Midbrain (tissue), 1 donor: Measurements from ENCODE around the gene LRRC59.

Experiments used
- DNase-seq: peaks from one replicate; lab custom pipeline; 2025; lab: John Stamatoyannopoulos, UW

The LRRC59 gene

DNA sequence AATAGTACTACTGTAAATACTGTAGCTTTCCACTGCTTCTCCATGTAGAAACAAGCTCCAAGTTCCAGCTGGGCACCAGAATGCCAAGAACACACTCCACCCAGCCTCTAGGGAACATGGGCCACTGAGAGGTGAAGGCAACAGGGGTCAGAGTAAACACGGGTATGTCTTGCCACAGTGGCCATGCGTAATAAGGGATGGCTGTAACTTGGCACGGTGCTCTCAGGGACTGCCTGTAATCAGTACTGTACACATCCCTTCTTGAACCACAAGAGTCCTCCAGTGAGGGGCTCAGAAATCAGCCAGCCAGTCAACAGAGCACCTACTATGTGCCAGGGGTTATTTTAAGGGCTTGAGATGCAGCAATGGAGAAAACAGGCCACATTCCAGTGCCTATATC lies 10.8 kb downstream of the LRRC59 start:
- no peak for DNase-seq

DNA sequence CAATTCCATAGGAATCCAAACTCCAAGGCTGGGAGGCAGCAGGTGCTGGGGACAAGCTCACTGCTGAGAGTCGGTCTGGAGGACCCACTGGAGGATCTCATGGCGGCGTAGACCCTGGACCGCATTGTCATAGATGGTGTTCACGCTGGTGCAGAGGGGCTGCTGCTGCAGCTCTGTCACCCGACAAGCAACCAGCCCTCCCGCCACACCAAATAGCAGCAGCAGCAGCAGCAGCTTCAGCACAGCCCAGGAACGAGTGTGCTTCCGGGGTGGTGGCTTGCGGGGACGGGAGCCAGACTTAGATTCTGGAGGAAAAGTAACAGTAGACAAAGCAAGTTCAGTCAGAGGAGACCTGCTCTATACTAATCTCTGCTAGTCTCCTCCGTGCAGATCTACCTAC lies 14.4 kb downstream of the LRRC59 start:
- DNase-seq: no peak

DNA sequence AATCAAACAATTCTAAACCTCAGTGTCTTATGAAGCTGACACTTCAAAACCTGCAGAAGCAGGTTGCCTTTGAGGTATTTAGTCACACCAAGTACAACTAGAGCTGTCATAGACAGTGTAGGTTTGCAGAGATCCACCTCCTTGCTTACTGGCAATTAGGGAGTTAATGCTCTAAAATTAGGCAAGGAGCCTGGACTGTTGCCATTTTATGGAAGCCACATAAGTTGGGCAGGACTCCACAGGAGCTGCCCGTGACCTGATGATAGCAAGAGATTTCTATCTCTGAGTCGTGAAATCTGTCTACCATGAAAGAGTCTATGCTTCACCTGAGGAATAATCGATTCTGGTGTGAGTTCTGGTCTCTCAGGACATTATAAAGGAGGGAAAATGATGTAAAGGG lies 15.4 kb downstream of the LRRC59 start:
- no peak for DNase-seq

DNA sequence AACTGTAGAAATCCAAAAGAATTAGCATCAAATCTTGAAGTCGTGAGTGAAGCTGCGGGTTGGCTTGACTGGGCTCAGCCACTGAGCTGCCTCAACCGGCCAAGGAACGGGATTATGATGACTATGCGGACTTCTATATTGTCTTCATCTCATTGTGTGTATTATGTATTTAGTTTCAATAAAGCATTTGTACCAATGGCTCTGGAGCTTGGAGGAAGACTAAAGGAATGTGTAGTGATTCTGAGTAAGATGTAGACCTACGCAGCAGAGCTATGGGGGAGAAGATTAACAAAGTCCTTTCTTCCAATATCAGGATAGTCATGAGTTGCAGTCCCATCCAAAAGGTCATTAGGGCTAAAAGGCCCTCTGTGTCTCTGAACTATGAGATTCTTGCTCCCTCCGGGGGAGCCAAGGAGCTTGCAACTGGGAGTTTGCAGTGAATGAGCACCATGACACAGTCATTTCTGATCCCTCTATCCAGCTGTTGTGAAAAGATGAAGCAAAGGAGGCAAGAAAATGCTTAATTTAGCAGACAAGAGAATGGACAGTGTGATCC lies 16.0 kb downstream of the LRRC59 start:
- DNase-seq: no peak

DNA sequence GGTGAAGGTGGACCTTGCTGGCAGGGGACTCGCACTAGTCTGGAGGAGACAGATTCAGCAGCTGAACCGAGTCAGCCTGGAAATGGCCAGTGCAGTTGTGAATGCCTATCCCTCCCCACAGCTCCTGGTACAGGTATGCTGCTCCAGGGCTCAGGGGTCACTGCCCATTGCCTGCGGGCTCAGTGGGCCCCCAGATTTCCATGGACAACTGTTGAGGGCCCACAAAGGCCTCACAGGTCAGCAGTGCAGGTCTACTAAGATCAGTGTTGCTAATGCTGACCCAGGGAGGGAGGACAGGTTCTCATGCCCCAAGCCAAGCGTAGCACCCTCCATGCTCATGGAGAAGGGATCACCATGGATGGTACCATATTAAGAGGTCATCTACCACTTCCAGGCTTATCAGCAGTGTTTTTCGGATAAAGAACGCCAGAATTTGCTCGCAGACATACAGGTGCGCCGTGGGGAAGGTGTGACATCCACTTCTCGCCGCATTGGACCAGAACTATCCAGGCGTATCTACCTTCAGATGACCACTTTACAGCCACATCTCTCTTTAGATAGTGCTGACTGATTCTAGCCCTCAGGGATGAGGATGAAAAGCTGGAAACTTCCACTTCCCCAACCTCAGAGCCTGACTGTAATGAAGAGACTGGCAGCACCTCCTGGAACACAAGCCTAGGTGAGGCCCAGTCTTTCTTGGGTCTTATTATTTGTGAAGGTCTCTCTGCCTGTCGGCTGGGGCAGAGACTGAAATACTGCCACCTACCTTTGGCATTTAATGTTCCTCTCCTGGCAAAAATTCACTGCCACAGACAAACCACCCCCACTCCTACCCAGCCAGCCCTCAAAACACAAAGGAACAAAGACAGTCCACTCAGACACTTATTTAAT lies 16.7 kb downstream of the LRRC59 start:
- no peak for DNase-seq

DNA sequence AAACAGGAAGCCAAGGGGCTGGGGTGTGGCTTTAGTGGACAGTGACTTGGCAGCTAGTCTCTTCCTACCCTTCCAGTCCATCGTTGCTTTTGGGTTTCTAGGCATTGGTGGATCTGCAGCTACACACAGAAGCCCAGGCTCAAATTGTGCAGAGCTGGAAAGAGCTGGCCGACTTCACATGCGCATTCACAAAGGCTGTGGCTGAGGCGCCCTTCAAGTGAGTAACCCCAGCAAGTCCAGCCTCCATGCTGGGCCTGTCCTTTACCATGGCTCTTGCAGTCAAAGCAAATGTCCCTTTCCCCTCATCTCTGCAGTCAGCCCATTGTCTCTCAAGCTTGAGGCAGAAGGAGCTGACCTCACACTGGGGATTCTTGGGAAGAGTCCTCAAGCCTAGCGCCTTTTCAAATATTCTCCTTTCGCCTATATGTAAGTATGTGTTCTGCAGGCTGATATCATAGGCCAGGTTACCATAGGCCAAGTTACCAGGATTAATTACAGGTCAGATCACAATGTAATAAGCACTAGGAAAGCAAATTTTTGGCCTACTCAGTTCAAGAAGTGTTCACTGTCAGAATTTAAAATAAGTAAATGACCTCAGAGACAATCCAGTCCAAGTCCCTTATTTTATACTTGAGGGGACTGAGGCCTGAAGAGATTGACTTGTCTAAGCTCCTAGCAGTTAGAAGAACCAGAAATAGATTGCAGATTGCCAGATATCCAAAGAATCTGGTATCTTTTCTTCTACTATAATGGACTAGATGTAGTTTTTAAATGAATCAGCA lies 17.8 kb downstream of the LRRC59 start:
- DNase-seq: no peak

DNA sequence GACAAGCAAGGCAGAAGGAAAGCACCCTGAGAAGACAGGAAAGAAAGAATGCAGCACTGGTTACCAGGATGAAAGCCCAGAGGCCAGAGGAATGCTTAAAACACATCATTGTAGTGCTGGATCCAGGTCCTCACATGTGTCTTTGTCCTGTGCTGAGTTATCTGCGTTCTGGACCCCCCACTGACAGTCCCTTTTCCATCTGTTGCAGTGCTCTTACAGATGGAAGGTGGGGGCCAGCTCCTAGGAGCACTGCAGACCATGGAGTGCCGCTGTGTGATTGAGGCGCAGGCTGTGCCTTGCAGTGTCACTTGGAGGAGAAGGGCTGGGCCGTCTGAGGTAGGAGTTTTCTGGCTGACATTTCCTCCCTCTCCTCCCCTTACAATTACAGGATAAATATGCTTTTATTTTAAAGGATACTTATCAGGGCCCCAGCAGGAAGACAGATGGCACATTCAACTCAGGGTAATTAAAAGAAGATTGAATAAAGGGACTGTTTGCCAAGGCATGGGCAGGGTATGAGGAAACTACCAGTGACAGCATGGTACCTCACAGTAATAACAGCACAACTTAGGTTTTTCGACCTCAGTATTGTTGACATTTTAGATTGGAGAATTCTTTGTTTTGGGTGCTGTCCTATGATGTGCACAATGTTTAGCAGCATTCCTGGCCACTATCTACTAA lies 21.3 kb downstream of the LRRC59 start:
- no peak for DNase-seq

DNA sequence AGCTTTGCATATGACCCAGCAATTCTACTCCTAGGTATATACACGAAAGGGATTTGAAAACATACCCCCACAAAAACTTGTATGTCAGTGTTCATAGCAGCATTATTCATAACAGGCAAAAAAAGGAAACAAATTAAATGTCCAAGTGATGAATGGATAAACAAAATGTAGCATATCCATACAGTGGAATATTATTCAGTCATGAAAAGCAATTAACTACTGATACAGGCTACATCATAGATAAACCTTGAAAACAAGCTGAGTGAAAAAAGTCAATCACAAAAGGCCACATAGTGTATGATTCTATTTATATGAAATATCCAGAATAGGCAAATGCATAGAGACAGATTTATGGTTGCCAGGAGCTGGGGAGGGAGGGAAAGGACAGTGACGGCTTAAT lies 23.6 kb downstream of the LRRC59 start:
- DNase-seq: no peak

DNA sequence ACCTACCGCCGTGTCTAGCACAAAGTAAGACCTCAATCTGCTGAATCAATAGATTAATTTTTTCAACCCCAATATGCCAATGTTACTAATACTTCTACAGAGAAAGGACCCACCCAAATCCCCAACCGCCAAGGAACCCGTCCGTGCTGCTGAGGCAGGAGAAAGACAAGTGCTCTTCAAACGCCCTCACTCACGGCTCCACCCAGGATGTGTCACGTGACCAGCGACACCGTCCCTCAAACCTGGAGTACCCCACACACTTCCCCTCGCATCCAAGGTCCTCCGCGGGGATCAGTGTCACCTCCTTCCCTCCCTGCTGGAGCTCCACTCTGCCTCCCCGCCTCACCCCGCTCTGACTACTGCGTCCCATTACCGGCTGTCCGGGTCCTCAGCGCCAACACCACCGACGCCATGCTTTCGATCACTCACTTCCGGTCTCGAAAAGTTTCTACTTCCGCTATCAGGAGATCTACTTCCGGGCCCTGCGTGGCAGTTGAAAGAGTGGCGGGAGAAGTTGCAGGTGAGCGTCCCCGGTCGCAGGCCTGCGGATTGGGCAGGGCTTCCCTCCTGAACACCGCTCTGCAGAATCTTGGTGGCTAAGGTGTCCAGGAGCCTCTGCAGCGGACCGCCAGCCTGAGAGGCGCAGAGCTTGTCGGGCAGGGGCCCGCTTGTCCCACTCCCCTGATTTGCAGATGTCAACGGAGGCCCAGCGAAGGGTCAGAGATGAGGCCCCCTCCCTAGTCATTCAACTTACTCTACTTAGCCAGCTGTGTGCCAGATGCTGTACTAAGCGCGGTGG lies 24.4 kb downstream of the LRRC59 start, which contains the start of the genes EME1 and MRPL27:
Gene EME1 (plus strand): TSS at position 472 of the 799 bp plus-strand sequence. CDS start 1,980 bp downstream, outside the sequence.
Gene MRPL27 (minus strand): TSS at position 427 of the 799 bp plus-strand sequence. CDS start 14 bp downstream, at position 413.
- peak; percentile 96 for DNase-seq

DNA sequence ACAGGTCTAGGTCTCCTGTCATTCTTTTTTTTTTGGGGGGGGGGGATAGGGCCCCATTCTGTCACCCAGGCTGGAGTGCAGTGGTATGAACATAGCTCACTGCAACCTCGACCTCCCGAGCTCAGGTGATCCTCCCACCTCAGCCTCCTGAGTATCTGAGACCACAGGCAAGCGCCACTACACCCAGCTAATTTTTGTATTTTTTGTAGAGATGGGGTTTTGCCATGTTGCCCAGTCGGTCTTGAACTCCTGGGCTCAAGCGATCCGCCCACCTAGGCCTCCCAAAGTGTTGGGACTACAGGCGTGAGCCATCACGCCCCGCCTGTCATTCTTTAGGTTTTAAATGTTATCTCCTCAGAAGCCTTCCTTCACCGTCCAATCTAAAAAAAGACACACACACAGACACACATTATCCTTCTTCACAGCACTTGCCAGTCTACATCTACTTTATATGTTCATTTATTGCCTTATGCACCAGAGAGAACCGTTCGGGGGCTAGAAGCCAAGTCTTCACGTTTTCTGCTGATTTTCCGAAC lies 25.0 kb downstream of the LRRC59 start:
- no peak for DNase-seq

DNA sequence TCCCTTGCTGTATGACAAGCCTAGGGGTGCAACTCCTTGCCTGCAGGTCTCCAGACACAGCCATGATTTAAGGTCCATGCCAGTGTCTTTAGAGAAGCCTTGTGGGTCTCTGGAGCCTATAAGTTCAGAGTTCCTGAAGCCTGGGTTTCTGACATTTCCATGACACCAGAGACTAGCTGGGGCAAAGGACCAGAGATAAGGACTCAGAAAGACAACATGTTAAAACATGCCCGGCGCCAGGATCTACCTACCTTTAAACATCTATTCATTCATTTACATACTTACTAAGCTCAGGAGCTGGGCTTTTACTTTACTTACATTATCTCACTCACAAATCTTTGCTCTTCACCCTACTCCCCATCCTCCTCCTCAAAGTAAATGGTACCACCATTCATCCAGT lies 25.8 kb downstream of the LRRC59 start:
- no peak for DNase-seq

DNA sequence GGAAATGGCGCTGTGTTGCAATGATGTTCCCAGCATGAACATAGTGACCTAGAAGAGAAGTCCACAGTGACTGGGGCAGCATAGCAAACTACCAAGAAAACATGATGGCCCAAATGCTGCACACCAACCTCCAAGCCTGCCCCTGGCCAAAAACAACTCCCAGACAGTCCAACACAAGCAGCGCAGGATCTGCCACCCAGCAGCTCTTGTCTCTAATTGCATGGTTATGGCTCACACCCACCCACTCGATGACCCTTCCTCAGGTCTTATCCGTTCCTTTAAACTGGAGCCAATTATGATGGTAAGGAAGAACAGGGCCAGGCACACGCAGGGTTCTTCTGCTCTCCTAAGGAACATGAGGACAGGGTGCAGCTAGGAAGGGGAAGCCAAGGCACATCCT lies 27.3 kb downstream of the LRRC59 start:
- no peak for DNase-seq

DNA sequence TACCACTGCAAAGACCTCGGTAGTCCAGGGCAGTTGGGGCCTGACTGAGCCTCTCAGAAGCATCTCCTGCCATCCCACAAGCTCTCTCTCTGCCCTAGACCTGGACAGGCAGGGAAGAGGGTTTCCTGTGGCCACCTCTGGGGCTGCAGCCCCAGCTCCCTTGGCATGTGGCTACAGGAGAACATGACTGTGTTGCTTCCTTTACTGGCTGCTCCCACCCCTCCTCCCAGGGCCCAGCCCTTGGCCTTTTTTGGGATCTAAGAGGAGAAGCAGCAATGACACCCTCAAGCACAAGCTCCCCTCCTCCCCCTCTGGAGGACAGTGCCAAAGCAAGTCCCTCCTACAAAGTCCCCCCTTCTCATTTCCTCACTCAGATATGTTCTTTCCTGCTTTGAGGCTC lies 29.9 kb downstream of the LRRC59 start:
- no peak for DNase-seq

DNA sequence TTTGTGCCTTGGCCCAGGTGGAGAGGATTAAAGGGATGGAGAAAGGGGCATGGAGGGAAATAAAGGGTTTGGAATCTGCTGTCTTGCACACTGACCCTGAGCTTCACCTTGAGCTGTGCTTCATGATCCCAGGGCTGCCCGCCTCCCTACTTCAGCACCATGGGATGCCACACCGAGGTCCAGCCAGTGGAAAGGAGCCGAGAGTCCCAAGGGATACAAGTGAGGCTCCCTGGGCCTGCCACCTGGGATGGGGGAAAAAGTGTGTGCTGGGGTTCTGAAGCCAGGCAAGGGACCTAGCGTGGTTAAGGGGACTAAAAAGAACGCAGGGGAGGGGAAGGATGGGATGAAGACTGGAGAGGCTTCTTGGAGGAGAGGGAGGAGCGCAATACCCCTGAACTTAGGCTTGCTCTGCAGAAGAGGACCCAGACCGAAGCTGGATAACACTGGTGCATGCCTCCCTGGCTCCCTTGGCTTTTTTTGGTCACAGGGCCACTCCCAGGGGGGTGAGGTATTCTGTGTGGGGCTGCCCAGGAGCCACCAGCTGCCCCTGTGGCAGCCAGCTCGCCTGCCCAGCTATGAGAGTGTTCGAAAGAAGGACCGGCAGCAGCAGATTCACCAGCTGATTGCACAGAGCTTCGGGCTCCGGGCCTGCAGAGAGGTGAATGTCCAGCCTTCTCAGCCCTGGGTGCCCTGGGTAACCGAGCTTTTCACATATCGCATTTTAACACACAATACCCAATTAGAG lies 31.5 kb downstream of the LRRC59 start:
- DNase-seq: no peak

DNA sequence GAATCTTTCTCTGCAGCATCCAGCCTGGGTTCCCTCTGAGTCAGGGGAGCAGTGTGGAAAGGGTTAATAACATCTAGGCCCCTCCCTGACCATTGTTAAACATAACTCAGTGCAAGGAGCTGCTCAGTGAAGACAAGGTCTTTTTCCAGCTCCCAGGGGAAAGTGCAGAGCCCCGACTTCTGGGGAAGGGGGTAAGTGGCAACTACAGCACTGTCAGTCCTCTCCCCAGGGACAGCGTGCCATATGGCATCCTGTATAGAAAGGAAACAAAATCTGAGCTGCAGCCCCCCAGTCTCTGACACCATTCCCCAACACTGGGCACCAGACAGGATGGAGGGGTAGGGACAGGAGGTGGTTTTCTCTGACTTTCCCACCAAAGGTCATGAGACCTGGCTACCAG lies 32.2 kb downstream of the LRRC59 start:
- no peak for DNase-seq

DNA sequence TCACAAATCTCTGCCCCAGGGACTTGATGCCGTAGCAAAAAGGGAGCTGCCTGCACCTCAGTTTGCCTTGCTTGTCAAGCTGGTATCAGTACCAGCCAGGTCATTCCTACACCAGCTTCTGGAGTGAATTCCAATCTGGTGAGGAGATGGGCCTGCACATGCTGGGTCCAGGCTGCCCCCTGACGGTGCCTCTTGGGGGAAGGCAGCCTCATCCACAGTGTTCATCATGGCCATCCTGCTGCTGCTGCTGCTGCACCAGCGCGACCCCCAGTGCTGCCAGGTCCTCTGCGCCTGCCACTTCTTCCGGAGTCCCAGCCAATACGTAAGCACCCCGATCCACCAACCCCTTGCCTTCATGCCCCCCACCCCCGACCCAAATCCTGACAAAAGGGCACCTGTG lies 32.6 kb downstream of the LRRC59 start:
- DNase-seq: no peak

DNA sequence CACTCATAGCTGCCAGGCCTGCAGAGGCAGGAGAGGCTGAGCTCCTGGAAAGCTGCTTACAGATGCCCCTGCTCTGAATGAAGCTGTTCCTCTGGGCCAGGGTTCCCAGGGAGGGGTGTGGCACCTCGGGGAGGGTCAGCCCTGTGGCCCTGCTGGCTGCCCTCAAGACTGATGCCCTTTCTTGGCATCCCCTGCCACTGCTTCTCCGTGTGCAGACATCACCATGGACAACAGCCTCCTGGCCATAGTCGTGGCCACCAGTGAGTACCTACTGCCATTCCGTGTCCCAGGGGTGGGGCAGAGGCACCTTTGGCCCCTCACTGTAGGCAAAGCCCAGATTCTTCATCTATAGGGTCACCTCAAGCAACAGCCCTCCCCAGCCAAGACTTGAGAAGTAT lies 33.3 kb downstream of the LRRC59 start:
- no peak for DNase-seq

DNA sequence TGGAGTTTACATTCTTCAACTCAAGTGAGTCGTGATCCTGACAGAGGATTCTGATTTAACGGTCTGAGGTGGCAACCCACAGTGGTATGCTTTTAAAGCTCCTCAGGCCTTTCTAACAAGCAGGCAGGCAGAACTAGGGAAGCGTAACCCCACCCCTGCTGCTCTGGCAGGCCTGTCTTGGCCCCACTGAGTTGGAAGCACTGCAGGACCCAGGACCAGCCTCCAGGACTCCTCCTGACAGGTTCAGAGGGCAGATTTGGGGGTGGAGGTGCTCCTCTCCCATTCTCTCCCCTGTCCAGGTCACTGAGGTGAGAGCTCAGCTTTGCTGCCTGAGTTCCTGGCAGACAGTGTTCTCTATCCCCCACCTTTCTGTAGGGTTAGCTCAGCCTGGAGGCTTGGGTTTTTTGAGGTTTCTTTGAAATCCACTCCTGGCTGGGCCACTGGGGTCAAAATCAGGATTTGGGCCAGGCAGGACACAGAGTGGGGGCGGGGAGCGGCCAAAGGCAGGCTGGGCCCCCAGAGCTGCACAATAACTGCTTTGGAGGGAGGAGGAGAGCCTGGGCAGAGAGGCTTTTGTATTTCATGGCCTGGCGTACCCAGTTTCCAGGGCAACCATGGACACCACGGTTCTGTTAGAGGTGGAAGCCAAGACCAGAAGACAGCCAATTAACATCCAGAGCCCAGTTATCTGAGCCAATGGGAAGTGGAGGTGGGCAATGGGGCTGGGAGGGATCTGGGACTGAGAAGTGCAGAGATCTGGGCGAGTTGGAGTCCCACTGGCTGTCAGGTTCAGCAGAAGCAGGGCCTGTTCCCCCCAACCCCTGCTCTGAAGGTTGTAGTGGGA lies 33.9 kb downstream of the LRRC59 start:
- DNase-seq: peak; percentile 86

DNA sequence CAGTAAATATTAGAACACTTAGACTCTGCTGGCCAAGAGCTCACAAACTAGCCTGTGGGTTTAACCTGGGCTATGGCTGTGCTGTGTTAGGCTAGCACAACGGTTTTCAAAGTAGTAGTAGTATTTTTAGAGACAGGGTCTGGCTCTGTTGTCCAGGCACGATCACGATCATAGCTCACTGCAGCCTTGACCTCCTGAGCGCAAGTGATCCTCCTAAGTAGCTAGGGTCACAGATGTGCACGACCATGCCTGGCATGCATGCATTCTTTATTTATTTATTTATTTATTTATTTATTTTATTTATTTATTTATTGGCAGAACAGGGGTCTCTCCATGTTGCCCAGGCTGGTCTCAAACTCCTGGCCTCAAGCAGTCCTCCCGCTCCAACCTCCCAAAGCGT lies 34.7 kb downstream of the LRRC59 start:
- DNase-seq: no peak
